DND-41 (cell line): ENCODE measurements around the gene GJB4.

Experiments
- ATAC-seq: fragments of 200-7000 bp; cut with Tn5 transposase; 3 replicates; pipeline ENCODE4 v1.9.1; 2021; ENCODE audit warnings: low read depth; ENCODE audit not compliant: insufficient read depth
- DNase-seq: peaks from one replicate; pipeline ENCODE4 v3.0.0-alpha.2; 2020
- H2AFZ ChIP-seq: 2 replicates; pipeline ENCODE4 v1.6.0; 2012; ENCODE audit warnings: low read depth, low read length
- H3K27ac ChIP-seq: 2 replicates; pipeline ENCODE4 v1.5.1; 2012; ENCODE audit warnings: low read length, inconsistent platforms
- H3K27me3 ChIP-seq: fragments of 200-600 bp; sonication (generic); 2 replicates; pipeline ENCODE4 v1.6.0; 2012; ENCODE audit warnings: low read length, mild to moderate bottlenecking, inconsistent platforms; ENCODE audit not compliant: insufficient read depth, poor library complexity
- H3K36me3 ChIP-seq: 2 replicates; pipeline ENCODE4 v1.5.1; 2012; ENCODE audit warnings: low read length, inconsistent platforms; ENCODE audit not compliant: insufficient read depth
- H3K4me1 ChIP-seq: 2 replicates; pipeline ENCODE4 v1.5.1; 2012; ENCODE audit warnings: mild to moderate bottlenecking, low read length; ENCODE audit not compliant: insufficient read depth
- H3K4me2 ChIP-seq: 2 replicates; pipeline ENCODE4 v1.6.0; 2012; ENCODE audit warnings: mild to moderate bottlenecking, moderate library complexity, low read length, inconsistent platforms; ENCODE audit not compliant: insufficient read depth
- H3K4me3 ChIP-seq, 2 experiments: fragments of 200-600 bp in 1 of 2; shearing (Covaris generic) in 1 of 2; 2 replicates each; pipeline ENCODE4 v1.5.1; 2012 to 2016; ENCODE audit warnings: inconsistent platforms in 2 of 2, low read length in 2 of 2, mild to moderate bottlenecking in 2 of 2, low read depth in 1 of 2, moderate library complexity in 1 of 2
- H3K79me2 ChIP-seq: 2 replicates; pipeline ENCODE4 v1.6.0; 2012; ENCODE audit warnings: low read length, inconsistent platforms; ENCODE audit not compliant: insufficient read depth
- H3K9ac ChIP-seq: 2 replicates; pipeline ENCODE4 v1.6.0; 2012; ENCODE audit warnings: low read depth, mild to moderate bottlenecking, inconsistent platforms, low read length, moderate library complexity
- H3K9me3 ChIP-seq: 2 replicates; pipeline ENCODE4 v1.5.1; 2012; ENCODE audit warnings: low read length, moderate library complexity, mild to moderate bottlenecking, inconsistent platforms; ENCODE audit not compliant: insufficient read depth, severe bottlenecking
- H4K20me1 ChIP-seq: 2 replicates; pipeline ENCODE4 v1.6.0; 2012; ENCODE audit warnings: low read length; ENCODE audit not compliant: insufficient read depth
- CTCF ChIP-seq: IDR thresholded peaks from 2 replicates; pipeline ENCODE4 v1.5.1; 2012; ENCODE audit warnings: borderline replicate concordance, low read length, moderate library complexity, mild to moderate bottlenecking; ENCODE audit not compliant: poor library complexity, severe bottlenecking; ENCODE audit errors: extremely low read depth
- EZH2 ChIP-seq: IDR thresholded peaks from 3 replicates; pipeline ENCODE4 v1.6.1; 2012; ENCODE audit warnings: borderline replicate concordance, low read depth, mild to moderate bottlenecking, moderate library complexity, low read length, inconsistent platforms; ENCODE audit not compliant: severe bottlenecking

Gene GJB4

DNA sequence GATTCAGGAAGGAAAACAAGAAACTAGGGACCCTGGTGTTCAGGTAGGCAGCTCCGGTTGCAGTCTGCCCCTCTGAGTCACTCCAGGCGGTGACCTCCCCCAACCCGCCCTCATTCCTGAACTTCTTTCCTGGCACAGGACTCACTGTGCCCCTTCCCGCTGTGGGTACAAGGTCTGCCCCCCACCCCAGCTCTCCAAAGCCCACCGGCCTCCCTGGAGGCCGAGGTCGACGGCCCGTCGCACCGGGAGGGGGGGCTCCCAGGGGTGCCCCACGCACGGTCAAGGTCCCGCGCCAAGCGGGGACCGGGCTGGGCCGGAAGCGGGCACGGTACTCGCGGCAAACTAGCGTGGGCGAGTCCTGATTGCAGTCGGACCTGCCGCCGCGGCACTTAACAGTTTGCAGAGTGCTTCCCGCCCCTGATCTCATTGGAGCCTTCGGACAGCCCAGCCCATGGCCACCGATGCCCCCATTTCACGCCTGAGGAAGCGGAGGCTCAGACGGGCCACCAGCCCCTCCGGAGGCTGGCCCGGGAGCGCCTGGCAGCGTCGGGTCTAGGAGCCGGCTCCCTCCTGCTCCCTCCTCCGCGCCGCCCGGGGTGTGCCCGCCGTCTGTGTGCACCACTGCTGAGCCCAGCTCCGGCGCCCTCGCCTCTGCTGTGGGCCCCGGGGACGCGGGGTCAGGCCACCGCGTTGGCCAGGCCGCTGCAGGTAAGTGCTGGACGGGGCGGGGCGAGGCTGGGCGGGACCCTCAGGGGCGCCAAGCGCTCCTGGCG, 21.7 kb downstream of the GJB4 start, which contains the start of gene GJB3:
TSS of gene GJB3 (plus strand) at position 144 of the 773 bp plus-strand sequence. CDS start 3,549 bp downstream, outside the sequence.
- Histone ChIP-seq H3K27ac (no peak within 1 kb of the TSS), H3K4me2 (no peak within 1 kb of the TSS), H3K27me3 (peaks cover 10% of the 10 kb centered on the region), H3K9me3 (no peaks in the 10 kb centered on the region), H3K4me3 (no peak within 1 kb of the TSS), H4K20me1 (peaks cover 5% of the 10 kb centered on the region; the same call in 1 of the 2 replicates), H3K4me1 (no peaks in the 10 kb centered on the region), H3K9ac (no peak within 1 kb of the TSS), H2AFZ (no peak within 1 kb of the TSS), H3K79me2 (no peaks in the 10 kb centered on the region), H3K36me3 (no peaks in the 10 kb centered on the region)
- no peak for DNase-seq
- ATAC-seq, result no peak
- no peak for TF ChIP-seq EZH2
- no peak for TF ChIP-seq CTCF

GRCh38 chr1:34781844-34782391, 22.4 kb downstream of the GJB4 start:
- Histone ChIP-seq H3K27me3 (peaks cover 10% of the 10 kb centered on the region), H3K27ac (no peak overlapping the region), H4K20me1 (peaks cover 10% of the 10 kb centered on the region; the same call in 1 of the 2 replicates), H3K4me3 (no peak overlapping the region), H3K36me3 (no peaks in the 10 kb centered on the region), H2AFZ (no peak overlapping the region), H3K9ac (no peak overlapping the region), H3K4me2 (no peak overlapping the region), H3K4me1 (no peaks in the 10 kb centered on the region), H3K79me2 (no peaks in the 10 kb centered on the region), H3K9me3 (no peaks in the 10 kb centered on the region)
- DNase-seq (no peak), ATAC-seq (no peak)
- TF ChIP-seq CTCF (no peak), EZH2 (no peak)

DNA sequence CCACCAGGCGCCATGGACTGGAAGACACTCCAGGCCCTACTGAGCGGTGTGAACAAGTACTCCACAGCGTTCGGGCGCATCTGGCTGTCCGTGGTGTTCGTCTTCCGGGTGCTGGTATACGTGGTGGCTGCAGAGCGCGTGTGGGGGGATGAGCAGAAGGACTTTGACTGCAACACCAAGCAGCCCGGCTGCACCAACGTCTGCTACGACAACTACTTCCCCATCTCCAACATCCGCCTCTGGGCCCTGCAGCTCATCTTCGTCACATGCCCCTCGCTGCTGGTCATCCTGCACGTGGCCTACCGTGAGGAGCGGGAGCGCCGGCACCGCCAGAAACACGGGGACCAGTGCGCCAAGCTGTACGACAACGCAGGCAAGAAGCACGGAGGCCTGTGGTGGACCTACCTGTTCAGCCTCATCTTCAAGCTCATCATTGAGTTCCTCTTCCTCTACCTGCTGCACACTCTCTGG, 25.2 kb downstream of the GJB4 start:
- H3K27me3 ChIP-seq, result no peaks in the 10 kb centered on the region
- no peaks in the 10 kb centered on the region for H3K9me3 ChIP-seq
- no peak overlapping the region for H3K4me3 ChIP-seq
- no peak for ATAC-seq
- no peak overlapping the region for H3K4me2 ChIP-seq
- TF ChIP-seq EZH2 (no peak), CTCF (no peak)
- H3K9ac ChIP-seq, result no peak overlapping the region
- H3K36me3 ChIP-seq, result no peaks in the 10 kb centered on the region
- H3K27ac ChIP-seq, result no peak overlapping the region
- no peaks in the 10 kb centered on the region for H3K4me1 ChIP-seq
- DNase-seq, result no peak
- no peak overlapping the region for H2AFZ ChIP-seq
- H4K20me1 ChIP-seq, result peaks cover 13% of the 10 kb centered on the region; the same call in 1 of the 2 replicates
- no peaks in the 10 kb centered on the region for H3K79me2 ChIP-seq
